ENCODE data around the gene FCHSD2.
A peak's percentile ranks its signal among the peaks of the same experiment; 100 is the strongest.
"Not testable (repeated sequence)": the region's sequence is repeated elsewhere in the genome, so short reads cannot be mapped to it uniquely, and the experiment has no call there.

Gene FCHSD2

GRCh38 chr11:72860010-72860409 is 282.1 kb downstream of the FCHSD2 start:
- DNase-seq: no peak

- DNase-seq: no peak
These were observed 283.0 kb downstream of the FCHSD2 start for GRCh38 chr11:72859126-72859525.

- not testable (repeated sequence) for DNase-seq
These were observed 283.9 kb downstream of the FCHSD2 start for GRCh38 chr11:72858267-72858666.

- DNase-seq: no peak
These were observed 285.4 kb downstream of the FCHSD2 start for GRCh38 chr11:72856551-72857345.

- DNase-seq: no peak
These were observed 286.1 kb downstream of the FCHSD2 start for GRCh38 chr11:72856065-72856464.

- no peak for DNase-seq
These were observed 290.4 kb downstream of the FCHSD2 start for GRCh38 chr11:72851726-72852125.

GRCh38 chr11:72850832-72851231 is 291.3 kb downstream of the FCHSD2 start:
- no peak for DNase-seq

GRCh38 chr11:72848846-72849466 is 293.2 kb downstream of the FCHSD2 start:
- DNase-seq: peak in 1 of 2 experiments; percentile 25

- no peak for DNase-seq
These were observed 297.8 kb downstream of the FCHSD2 start for GRCh38 chr11:72844356-72844755.

GRCh38 chr11:72842653-72843330 is 299.3 kb downstream of the FCHSD2 start:
- no peak for DNase-seq

GRCh38 chr11:72842126-72842525 is 300.0 kb downstream of the FCHSD2 start:
- DNase-seq: no peak

GRCh38 chr11:72841397-72841796 is 300.7 kb downstream of the FCHSD2 start:
- DNase-seq: no peak

GRCh38 chr11:72840780-72841179 is 301.3 kb downstream of the FCHSD2 start:
- DNase-seq: no peak

- DNase-seq: no peak
These were observed 303.3 kb downstream of the FCHSD2 start for GRCh38 chr11:72838691-72839305.

- DNase-seq: no peak
These were observed 306.0 kb downstream of the FCHSD2 start for GRCh38 chr11:72836111-72836510.

GRCh38 chr11:72834905-72835304 is 307.2 kb downstream of the FCHSD2 start:
- no peak for DNase-seq

- DNase-seq: no peak
These were observed 308.2 kb downstream of the FCHSD2 start for GRCh38 chr11:72833811-72834493.

- DNase-seq: no peak
These were observed 308.9 kb downstream of the FCHSD2 start for GRCh38 chr11:72833083-72833733.

GRCh38 chr11:72832301-72833082 is 309.6 kb downstream of the FCHSD2 start:
- no peak for DNase-seq

- peak; percentile 36 to 54 for DNase-seq
These were observed 310.4 kb downstream of the FCHSD2 start for GRCh38 chr11:72831521-72832300.

Data from stimulated activated CD4-positive, alpha-beta T cell treated with anti-CD3 and anti-CD28 coated beads, Interleukin-4, amount 100 ng/mL, for 4 hours (primary cell).